HG02973 (cell line): Measurements from ENCODE around the gene NES.
"Not testable (repeated sequence)": the region's sequence is repeated elsewhere in the genome, so short reads cannot be mapped to it uniquely, and the experiment has no call there.

Experiments
- ATAC-seq: cut with Tn5 transposase; IDR thresholded peaks from one replicate; pipeline ENCODE4 v1.9.1; 2021; ENCODE audit warnings: moderate library complexity; ENCODE audit not compliant: unreplicated experiment

Gene NES

DNA sequence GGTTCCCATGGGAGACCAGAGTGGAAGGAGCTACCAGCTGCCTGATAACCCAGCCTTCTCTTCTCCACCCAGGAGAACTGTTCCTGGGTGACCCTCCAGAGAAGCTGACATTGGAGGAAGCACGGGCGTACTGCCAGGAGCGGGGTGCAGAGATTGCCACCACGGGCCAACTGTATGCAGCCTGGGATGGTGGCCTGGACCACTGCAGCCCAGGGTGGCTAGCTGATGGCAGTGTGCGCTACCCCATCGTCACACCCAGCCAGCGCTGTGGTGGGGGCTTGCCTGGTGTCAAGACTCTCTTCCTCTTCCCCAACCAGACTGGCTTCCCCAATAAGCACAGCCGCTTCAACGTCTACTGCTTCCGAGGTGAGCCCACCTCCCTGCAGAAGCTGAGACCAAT lies 28.7 kb downstream of the NES start:
- no peak for ATAC-seq

DNA sequence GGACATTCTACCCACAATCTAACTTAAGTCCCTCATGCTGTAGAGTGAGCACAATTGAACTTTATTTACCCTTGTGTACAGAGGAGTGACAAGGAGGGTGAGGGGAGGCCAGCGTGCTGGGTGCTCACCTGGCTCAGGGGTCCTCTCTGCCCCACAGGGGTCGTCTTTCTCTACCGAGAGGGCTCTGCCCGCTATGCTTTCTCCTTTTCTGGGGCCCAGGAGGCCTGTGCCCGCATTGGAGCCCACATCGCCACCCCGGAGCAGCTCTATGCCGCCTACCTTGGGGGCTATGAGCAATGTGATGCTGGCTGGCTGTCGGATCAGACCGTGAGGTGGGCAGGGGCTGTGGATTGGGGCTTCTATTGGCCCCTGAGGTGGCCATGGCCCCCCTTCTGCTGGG lies 29.9 kb downstream of the NES start:
- no peak for ATAC-seq

DNA sequence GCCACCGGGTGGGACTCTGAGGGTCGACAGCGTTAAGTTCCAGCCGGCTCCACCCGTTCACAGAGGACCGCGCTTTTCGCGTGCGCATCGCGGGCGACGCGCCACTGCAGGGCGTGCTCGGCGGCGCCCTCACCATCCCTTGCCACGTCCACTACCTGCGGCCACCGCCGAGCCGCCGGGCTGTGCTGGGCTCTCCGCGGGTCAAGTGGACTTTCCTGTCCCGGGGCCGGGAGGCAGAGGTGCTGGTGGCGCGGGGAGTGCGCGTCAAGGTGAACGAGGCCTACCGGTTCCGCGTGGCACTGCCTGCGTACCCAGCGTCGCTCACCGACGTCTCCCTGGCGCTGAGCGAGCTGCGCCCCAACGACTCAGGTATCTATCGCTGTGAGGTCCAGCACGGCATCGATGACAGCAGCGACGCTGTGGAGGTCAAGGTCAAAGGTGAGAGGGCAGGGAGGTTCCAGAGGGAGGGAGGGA lies 30.4 kb downstream of the NES start:
- ATAC-seq: no peak

DNA sequence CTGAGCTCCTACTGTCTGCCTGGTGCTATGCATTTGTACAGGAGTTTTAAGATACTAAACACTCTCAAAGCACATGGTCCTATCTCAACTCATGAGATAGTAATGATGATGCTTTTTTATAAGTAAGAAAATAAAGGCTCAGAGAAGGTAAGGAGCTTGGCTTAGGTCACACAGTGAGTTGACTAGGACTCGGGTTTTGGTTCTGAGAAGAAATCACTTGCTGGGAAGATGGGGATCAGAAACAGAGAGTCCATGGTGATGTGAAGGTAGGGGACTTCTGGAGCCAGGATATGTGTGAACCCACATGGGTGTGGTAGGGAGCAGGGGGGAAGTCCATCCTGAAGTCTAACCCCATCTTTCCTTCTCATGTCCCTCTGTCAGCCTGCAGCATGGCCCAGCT lies 31.5 kb downstream of the NES start:
- no peak for ATAC-seq

DNA sequence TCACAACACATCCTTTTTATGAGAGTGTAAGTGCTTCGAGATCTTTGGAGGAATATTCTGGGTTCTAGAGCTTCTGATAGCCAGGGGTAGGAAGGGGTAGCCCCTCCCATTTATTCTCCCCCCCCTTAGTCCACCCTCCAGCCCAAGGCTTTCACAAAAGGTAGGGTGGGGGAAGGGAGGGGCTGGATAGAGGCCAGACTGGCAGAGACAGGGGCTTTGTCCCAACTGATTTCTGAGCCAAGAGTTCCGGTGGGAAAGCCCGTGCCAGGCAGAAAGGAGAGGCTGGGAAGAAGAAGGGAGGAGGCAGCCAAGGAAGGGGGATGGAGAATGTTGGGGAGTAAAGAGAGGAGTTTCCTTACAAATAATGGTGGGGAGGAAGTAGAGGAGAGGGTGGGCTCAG lies 32.2 kb downstream of the NES start:
- ATAC-seq: no peak

DNA sequence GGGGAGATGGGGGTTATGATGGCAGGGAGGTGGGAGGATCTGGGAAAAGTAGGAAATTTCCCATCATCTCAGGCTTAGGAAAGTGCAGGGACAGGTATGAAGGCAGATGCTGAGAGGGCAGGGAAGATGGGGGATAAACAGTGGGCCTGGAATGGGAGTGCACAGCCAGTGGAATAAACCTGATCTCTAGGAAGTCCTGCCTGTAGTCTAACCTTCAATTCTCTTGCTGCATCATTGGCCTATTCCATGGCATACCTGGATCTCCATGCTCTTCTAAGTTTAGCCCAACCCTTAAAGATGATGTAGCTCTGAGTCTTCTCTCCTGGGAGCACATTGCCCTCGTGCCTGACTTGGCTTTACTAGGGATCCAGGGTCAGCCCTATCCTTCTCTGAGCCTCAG lies 32.6 kb downstream of the NES start:
- ATAC-seq: no peak

DNA sequence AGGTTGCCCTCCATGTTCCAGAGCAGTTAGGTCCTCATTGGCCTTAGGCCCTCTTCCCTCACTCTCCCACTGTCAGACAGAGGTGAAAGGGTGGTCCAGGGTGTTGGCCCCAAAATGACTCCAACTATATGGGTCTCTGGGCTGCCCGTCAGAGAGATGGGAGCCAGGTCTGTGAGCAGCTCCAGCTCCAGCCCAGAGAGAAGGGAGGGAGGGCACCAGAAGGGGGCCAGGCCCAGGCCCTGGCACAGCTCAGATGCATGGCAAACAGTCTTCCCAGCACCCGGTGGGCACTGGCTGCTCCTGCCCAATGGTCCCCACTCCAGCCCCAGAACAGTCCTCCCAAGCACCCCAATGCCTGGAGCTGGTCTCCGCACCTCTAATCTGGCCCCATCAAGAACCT lies 33.1 kb downstream of the NES start:
- ATAC-seq: no peak

DNA sequence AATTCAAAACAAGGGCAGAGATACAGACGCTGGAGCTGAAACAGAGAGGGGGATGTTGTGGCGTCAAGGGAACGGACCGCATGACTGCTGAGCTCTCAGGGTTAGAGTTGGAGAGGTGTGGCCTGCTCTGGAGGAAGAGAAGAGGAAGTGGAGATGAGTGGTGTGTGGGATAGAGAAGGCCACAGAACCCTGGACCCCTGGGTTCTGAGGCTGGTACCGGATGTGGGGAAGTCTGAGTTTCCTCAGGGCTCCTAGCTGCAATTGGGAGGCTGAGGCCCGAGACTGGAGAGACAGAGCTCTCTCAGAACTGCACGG lies 33.5 kb downstream of the NES start:
- ATAC-seq: no peak

DNA sequence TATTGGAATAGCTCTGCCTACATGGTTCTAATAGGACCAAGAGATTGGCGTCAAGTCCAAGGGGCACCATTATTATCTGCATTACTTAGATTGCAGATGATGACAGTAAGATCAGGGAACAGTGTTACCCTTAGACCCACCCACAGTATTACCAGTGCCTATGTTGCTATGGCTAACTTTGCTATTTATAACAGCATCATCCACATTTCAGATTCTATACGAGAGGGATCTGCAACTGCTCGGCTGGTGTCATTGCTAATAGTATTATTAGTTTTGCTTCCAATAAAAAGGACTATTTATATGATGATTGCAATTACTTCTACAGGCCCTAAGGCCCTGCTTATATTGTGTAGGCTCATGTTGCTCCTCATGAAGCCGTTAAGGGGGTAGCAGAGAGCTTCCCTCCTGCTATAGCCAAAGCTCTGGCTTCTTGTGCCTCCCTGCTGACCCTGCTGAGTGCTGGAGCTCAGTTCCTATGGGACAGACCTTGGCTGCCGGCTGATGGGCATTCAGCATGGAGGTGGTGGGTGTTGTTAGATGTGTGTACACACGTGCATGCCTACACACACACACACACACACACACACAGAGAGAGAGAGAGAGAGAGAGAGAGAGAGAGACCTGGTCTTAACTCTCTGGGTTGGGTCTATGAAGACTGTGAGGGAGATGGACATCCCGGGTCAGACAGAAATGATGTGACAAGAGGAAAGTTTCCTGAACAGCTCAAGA lies 34.0 kb downstream of the NES start:
- no peak for ATAC-seq

DNA sequence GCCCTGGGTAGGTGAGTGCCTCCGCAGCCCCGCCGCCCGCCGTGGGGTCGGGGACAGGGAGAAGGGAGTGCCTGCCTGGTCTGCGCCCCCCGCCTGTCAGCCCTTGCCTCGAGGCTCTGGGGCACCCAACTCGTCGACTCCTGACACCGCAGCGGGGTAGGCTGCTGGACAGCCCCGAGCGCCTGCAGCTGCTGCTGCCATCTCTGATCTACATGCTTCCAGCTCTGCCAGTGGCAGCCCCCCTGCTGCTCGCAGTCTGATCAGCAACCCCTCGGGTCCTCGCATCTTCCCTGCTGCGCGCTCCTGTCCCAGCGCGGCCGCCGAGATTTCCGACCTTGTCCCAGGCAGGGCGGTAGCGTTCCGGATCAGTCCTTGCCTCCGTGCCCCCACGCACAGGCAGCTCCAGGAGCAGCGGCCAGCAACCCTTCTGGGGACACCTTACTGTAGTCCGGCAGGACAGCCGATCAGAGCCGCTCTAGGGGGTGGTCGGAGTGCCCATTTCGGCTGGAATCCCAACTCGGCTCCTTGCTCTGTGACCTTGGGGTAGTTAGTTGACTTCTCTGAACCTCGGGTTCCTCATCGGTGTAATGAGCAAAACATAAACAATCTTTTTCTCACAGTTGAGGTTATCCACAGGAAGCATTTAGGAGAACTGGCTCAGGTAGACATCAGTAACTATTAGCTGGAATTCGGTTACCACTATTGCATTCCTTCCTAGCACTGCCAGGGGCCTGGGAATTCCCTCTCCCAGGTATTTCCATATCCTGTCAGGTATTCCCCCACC lies 34.8 kb downstream of the NES start:
- no peak for ATAC-seq

DNA sequence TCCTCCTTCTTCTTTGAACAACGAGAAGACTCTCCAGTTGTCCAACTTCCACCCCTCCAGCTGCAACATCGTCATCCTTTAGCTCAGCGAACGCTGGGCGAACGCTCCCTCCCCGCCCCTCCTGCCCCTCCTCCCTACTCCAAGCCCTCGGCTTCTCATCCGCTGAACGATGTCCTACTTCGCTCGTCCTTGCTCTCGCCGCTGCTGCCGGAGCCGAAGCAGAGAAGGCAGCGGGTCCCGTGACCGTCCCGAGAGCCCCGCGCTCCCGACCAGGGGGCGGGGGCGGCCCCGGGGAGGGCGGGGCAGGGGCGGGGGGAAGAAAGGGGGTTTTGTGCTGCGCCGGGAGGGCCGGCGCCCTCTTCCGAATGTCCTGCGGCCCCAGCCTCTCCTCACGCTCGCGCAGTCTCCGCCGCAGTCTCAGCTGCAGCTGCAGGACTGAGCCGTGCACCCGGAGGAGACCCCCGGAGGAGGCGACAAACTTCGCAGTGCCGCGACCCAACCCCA lies 35.4 kb downstream of the NES start, which contains the start of gene BCAN:
BCAN (plus strand) TSS at position 357 of the 504 bp plus-strand sequence. CDS start 3,938 bp downstream, outside the sequence.
- no peak for ATAC-seq

DNA sequence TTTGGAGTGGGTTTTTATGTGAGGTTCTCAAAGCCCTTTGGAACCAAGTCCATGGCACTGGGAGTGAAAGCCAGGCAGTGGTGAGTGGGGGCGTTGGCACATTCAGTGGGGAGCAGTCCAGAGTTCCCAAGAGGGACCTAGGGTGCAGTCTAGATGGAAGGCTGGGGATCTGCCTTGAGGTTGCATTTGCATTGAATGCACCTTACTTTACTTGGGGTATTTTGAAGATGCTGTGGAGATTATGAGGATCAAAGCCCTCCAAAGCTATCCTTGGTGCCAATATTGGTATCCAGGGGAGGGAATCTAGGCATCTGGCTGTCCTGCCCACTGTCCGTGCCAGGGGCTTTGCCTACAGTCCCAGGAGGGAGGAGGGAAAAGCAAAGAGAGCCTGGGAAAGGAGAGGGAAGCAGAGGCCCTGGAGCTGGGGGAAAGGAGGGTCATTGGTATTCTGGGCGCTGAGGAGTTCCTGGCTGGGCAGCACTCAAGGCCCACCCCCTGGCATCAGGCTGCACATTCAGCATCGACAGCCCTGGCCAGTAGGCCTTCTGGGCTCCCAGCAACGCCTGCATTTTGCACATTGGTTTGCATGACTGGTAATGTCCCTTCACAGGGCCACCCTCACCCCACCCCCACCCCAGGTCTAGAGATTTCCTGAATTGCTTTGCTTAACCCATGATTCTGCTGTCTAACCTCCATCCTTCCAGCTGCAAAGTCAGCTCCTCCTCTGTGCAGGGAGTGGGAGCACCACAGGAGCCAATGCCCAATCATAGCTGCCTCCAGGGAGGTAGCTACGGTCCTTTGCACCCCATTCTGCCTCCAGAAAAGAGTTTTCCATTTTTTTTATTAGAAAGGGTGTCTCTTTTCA lies 36.1 kb downstream of the NES start:
- ATAC-seq: no peak

DNA sequence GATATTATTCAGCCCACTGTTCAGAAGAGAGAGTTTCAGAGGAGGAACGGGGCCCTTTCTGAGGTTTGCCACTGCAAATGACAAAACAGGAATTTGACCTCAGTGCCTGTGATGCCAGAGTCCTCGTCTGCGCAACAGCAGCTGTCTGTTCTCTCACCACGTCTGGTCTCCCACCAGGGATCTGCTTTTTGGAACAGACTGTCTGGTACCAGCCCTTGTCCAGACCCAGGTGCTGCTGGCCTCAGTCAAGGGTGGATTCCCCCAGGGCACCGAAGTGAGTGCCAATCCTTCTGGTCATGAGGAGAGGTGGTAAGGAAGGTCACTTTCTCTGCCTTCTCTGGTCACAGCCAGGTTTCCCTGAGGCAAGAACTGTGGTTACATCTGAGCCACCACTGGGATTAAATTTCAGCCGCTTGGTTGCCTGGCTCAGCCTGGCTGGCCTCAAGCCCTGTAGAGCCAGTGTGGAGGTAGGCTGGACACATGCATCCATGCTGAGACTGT lies 37.6 kb downstream of the NES start:
- ATAC-seq: no peak

DNA sequence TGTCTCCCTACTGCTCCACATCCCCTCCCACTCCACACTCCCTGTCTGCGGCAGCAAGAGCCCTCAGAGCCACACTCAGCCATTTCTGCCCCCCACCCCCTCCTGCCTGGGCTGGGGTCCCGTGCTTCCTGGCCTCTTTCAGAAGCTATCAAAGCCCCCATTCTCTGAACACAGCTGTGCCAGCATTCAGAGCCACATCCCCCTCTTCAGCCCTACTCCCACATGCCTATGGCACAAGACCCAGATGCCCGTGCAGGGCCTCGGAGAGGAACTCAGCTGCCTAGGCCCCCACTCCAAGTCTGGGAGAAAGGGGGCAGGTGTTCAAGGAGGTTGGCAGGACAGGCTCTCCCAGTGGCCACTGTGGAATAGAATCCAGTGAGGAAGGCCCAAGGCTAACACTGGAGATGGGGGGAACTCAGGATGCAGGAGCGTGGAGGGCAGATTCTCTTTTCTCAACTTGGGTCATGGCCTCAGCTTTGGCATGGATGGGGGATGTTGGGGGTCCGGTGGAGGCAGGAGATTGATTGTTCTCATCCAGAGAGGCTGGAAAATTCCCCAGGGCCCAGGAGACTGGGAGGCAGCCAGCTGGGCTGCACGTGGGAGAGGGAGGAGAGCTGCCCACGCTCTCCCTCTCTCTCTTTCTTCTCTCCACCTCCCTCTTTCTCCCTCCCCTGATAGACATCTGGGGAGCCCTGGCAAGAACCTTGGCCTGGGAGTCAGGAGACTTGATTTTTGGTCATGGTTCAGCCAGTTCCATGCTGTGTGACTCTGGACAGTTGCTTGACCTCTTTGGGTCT lies 38.8 kb downstream of the NES start:
- ATAC-seq: no peak

DNA sequence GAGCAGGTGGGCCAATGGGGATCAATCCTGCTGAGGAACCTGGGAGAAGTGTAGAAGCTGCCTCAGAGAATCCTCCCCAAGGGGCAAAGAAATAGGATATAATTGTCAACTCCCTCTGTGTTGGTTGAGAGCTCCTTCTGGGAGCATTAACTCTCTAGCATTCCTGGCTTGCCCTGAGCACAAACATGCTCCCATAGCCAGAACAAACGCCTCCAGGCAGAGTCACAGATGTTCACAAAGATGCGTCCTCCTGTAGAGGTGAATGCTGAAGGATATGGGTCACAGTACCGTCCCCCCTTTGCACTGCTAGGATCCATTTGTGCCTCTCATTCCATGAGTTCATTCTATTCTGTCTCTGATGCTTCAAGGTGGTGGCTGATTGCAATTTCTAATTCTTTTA lies 44.9 kb downstream of the NES start:
- no peak for ATAC-seq

DNA sequence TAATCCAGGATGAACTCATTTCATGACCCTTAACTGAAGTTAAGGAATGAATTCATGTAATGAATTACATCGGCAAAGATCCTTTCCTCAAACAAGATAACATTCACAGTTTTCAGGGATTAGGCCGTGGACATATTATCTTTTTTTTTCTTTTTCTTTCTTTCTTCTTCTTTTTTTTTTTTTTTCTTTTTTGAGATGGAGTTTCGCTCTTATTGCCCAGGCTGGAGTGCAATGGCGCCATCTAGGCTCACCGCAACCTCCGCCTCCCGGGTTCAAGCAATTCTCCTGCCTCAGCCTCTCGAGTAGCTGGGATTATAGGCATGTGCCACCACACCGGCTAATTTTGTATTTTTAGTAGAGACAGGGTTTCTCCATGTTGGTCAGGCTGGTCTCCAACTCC lies 46.1 kb downstream of the NES start:
- ATAC-seq: not testable (repeated sequence)

DNA sequence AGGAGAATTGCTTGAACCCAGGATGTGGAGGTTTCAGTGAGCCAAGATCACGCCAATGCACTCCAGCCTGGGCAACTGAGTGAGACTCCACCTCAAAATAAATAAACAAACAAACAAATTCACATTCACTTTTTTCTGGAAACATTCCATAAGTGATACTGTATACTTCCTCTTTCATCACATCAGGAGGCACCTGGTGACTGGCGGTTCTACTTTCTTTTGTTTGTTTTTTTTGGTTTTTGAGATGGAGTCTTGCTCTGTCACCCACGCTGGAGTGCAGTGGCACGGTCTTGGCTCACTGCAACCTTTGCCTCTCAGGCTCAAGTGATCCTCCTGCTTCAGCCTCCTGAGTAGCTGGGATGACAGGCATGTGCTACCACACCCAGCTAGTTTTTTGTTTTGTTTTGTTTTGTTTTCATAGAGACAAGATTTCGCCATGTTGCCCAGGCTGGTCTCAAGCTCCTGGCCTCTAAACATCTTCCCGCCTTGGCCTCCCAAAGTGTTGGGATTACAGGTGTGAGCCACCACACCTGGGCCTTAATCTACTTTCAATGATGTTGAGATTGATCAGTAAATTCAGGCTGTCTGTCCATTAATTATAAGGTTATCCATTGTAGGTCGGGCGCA lies 47.3 kb downstream of the NES start:
- ATAC-seq: no peak

DNA sequence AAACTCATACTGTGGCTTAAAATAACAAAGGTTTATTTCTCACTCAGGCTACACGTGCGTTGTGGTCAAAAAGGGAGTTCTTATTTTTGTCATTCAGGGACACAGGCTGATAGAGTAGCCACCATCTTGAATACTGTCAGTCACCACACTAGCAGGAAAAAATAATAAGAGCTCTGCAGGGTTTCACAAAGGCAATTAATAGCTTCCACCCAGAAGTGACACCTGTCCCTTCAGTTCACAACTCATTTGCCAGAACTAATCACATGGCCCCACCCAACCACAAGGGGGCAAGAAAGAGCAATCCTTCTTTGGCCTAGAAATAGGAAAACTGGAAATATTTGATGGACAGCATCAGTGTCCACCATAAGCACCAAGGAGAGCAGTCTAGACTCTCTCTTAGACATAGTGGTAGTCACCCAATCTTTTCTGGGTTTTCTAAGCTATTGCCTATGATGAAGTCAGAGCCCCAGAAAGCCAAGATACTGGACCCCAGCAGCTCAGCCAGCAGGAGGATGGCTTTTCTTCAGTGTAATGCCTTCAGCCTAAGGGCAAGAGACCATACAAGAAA lies 49.8 kb downstream of the NES start:
- no peak for ATAC-seq

DNA sequence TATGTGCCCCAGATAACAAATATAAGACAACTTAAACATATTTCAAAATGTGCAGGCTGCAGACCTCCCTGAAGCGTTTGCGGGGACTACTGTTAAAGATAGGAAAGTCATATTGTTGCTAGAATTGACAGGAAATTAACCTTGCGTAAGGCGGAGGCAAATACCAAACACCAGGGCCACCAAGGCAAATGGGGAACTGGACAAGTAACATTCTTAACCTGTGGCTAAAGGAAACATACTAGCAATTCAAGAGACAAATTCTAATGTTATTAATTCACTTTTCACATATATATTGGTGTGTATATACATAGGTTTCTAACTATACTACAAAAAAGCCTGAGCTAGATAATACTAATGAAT lies 51.1 kb downstream of the NES start:
- no peak for ATAC-seq
